A673 (cell line): ENCODE measurements around the gene CD8A. TPM values are rescaled to one million over a fixed set of nuclear protein-coding genes. Genes with fewer than 3 reads are reported as not detected.

ENCODE experiments used
- BruUV-seq: library from RNA; stranded (reverse); fragments of 400-500 nt; replicated peaks from 2 replicates; lab custom pipeline; 2021; lab: Mats Ljungman, UMichigan
- CTCF ChIA-PET: fragments of 300-600 bp; sonication (Branson Sonifier 250); formaldehyde crosslinking; loops from one replicate; lab custom pipeline; 2022; ENCODE audit warnings: antibody characterized with exemption; lab: Charles Lee
- POLR2A ChIA-PET: fragments of 300-600 bp; sonication (Branson Sonifier 250); formaldehyde crosslinking; loops from one replicate; lab custom pipeline; 2022; ENCODE audit warnings: antibody characterized with exemption; ENCODE audit not compliant: low non-redundant PET; lab: Charles Lee
- DNase-seq: peaks from one replicate; pipeline ENCODE4 v3.0.0-alpha.2; 2015; ENCODE audit warnings: low spot score
- H3K27ac ChIP-seq: fragments of 200-600 bp; sonication (generic); 2 replicates; pipeline ENCODE4 v1.5.1; 2016; ENCODE audit warnings: mixed run types, low read depth, mild to moderate bottlenecking, mixed read lengths, antibody characterized with exemption, low read length; ENCODE audit not compliant: poor library complexity, severe bottlenecking
- H3K27me3 ChIP-seq: fragments of 200-600 bp; sonication (generic); replicated peaks from 2 replicates; pipeline ENCODE4 v1.6.1; 2017; ENCODE audit warnings: mixed run types, low read depth, mild to moderate bottlenecking, mixed read lengths, antibody characterized with exemption, low read length; ENCODE audit not compliant: insufficient read depth, poor library complexity
- H3K36me3 ChIP-seq: fragments of 200-600 bp; sonication (generic); 2 replicates; pipeline ENCODE4 v1.6.1; 2016; ENCODE audit warnings: mixed run types, mild to moderate bottlenecking, mixed read lengths, antibody characterized with exemption, low read length; ENCODE audit not compliant: insufficient read depth, poor library complexity, severe bottlenecking
- H3K4me1 ChIP-seq: fragments of 200-600 bp; sonication (generic); 2 replicates; pipeline ENCODE4 v1.6.1; 2017; ENCODE audit warnings: mixed run types, mild to moderate bottlenecking, mixed read lengths, antibody characterized with exemption, low read length; ENCODE audit not compliant: insufficient read depth, poor library complexity, severe bottlenecking
- H3K4me3 ChIP-seq: fragments of 200-600 bp; sonication (generic); 2 replicates; pipeline ENCODE4 v1.5.1; 2016; ENCODE audit warnings: low read depth, mixed run types, mild to moderate bottlenecking, mixed read lengths, low read length; ENCODE audit not compliant: poor library complexity, severe bottlenecking
- H3K9me3 ChIP-seq: fragments of 200-600 bp; sonication (generic); 2 replicates; pipeline ENCODE4 v1.6.1; 2016; ENCODE audit warnings: mixed run types, low read depth, mild to moderate bottlenecking, mixed read lengths, antibody characterized with exemption, low read length; ENCODE audit not compliant: poor library complexity, severe bottlenecking
- CTCF ChIP-seq: fragments of 300-800, 200-600 bp; sonication (generic); conservative IDR thresholded peaks from 2 replicates; pipeline ENCODE4 v1.5.1; 2017; ENCODE audit warnings: low read depth, mild to moderate bottlenecking, antibody characterized with exemption, low read length, moderate library complexity, mixed read lengths
- EZH2 ChIP-seq: fragments of 200-600 bp; sonication (generic); IDR thresholded peaks from 2 replicates; pipeline ENCODE4 v1.6.1; 2017; ENCODE audit warnings: borderline replicate concordance, low read depth, mild to moderate bottlenecking, mixed read lengths, antibody characterized with exemption, low read length; ENCODE audit not compliant: poor library complexity, severe bottlenecking
- intact Hi-C: fragments of 100-400 bp; cut with micrococcal nuclease; formaldehyde crosslinking; loops from one replicate; pipeline ENCODE4 v1.10.0; 2022; ENCODE audit not compliant: unreplicated experiment
- total RNA-seq: library from RNA; stranded (reverse); gene quantifications from 2 replicates; pipeline ENCODE4 v1.2.3, GENCODE V29; 2021

The CD8A gene
- total RNA-seq, 1 experiment from 2014 or later: not detected

- no peak for DNase-seq
- Histone ChIP-seq H3K27ac (no peak overlapping the region), H3K4me3 (no peak overlapping the region), H3K4me1 (no peaks in the 10 kb centered on the region), H3K9me3 (no peaks in the 10 kb centered on the region), H3K27me3 (no peaks in the 10 kb centered on the region), H3K36me3 (no peaks in the 10 kb centered on the region)
- CTCF ChIA-PET: interaction anchor here (0.6 kb wide), 1 partner anchor 14 kb away, joined by 3 read pairs; no protein-coding TSS in a partner anchor
- intact Hi-C loops: no loop called here
- POLR2A ChIA-PET: no interaction called here
- no TSS peak for BruUV-seq
- no peak for TF ChIP-seq CTCF
- TF ChIP-seq EZH2: no peak
Measured at GRCh38 chr2:86818957-86819356, 28.2 kb upstream of the CD8A start.

- ChIA-PET POLR2A (no interaction called here), CTCF (no interaction called here)
- Histone ChIP-seq H3K27ac (no peak overlapping the region), H3K36me3 (no peaks in the 10 kb centered on the region), H3K27me3 (no peaks in the 10 kb centered on the region), H3K4me3 (no peak overlapping the region), H3K4me1 (no peaks in the 10 kb centered on the region), H3K9me3 (no peaks in the 10 kb centered on the region)
- intact Hi-C loops: no loop called here
- DNase-seq: no peak
- BruUV-seq: no TSS peak
- TF ChIP-seq CTCF (no peak), EZH2 (no peak)
Measured at GRCh38 chr2:86818114-86818801, 27.5 kb upstream of the CD8A start.

GRCh38 chr2:86815611-86816010, 24.9 kb upstream of the CD8A start:
- peaks cover under 1% of the 10 kb centered on the region for H3K27me3 ChIP-seq

More at GRCh38 chr2:86815611-86816010, 24.9 kb upstream of the CD8A start:
- no peak for DNase-seq
- no peaks in the 10 kb centered on the region for H3K4me1 ChIP-seq
- CTCF ChIA-PET: no interaction called here
- H3K36me3 ChIP-seq: no peaks in the 10 kb centered on the region
- no peak overlapping the region for H3K27ac ChIP-seq
- POLR2A ChIA-PET: no interaction called here
- no peaks in the 10 kb centered on the region for H3K9me3 ChIP-seq
- no TSS peak for BruUV-seq
- TF ChIP-seq CTCF: no peak
- no peak overlapping the region for H3K4me3 ChIP-seq
- intact Hi-C loops: no loop called here
